ENCODE results near the gene ODAD4. TPM values are rescaled to one million over a fixed set of nuclear protein-coding genes. Genes with fewer than 3 reads are reported as not detected.

Gene ODAD4
- total RNA-seq, 1 experiment from 2014 or later, result 0.98 TPM

DNA sequence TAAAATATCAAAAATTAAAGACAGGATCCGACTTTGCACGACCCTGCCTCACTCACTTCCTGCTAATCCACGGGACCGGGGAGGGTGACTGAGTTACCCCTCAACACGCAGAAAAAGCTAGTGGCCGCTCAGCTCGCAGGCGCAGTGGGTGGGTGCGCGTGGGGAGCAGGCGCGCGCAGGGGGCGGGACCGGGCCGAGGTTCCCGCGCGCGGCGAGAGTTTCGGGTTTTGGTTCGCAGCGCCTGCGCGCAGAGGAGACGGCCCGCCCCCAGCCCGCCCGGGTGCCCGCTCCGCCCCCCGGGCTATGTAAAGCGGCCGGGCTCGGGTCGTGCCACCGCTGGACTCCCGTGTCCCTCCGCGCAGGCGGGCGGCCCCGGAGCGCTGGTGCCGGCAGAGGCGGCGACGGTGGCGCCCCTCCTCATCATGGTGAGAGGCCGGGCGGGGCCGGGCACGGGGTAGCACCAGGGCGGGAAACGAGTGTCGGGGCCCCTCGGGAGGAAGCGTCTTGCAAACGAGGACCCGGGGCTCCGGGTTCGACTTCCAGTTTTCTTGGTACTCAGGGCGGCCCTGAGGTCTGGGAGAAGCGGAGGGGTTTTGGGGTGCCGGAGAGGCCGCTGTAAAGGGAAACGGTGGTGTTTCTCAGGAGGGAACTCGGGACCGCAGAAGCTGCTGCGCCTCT is 36.2 kb downstream of the ODAD4 start, which contains the start of gene CNP:
CNP (plus strand) TSS at position 333 of the 678 bp plus-strand sequence; CDS start at position 423, 90 bp downstream.
- H3K4me3 Mint-ChIP-seq (ENCODE audit: unreplicated experiment), result peak within 1 kb of the TSS; percentile 79
- no TSS peak for BruUV-seq (replicated peaks)
- H3K36me3 Mint-ChIP-seq (ENCODE audit: insufficient read depth, unreplicated experiment), result peaks cover 59% of the 10 kb centered on the region
- peaks cover 23% of the 10 kb centered on the region for H3K4me1 Mint-ChIP-seq (ENCODE audit: low read depth, unreplicated experiment)
- Histone ChIP-seq H3K9me3 (no peaks in the 10 kb centered on the region), H3K36me3 (ENCODE audit: control insufficient read depth, insufficient read depth, low read length) (peaks cover 8% of the 10 kb centered on the region; the same call in 1 of the 2 replicates), H3K4me1 (peaks cover 20% of the 10 kb centered on the region), H3K4me3 (ENCODE audit: low read depth, low read length) (peak within 1 kb of the TSS; percentile 83), H3K27me3 (replicated peaks; ENCODE audit: control insufficient read depth, insufficient read depth, low read length) (no peaks in the 10 kb centered on the region)
- POLR2A ChIA-PET, result interaction anchor here (0.6 to 2.5 kb wide), 15 partner anchors 8 to 1036 kb away, joined by 3 to 27 read pairs (median 5); partner anchors contain the start of genes DNAJC7, HAP1, JUP and NKIRAS2
- H3K27me3 Mint-ChIP-seq (ENCODE audit: insufficient read depth, unreplicated experiment), result no peaks in the 10 kb centered on the region
- CTCF ChIA-PET, result interaction anchor here (0.5 to 2.1 kb wide), 10 partner anchors 36 to 250 kb away, joined by 3 to 7 read pairs (median 4); partner anchors contain the start of genes KAT2A, NKIRAS2 and ODAD4
- no peaks in the 10 kb centered on the region for H3K9me3 Mint-ChIP-seq (ENCODE audit: unreplicated experiment)
- intact Hi-C loops (cut with micrococcal nuclease; ENCODE audit: unreplicated experiment), result loop anchor here (2.0 kb wide), 3 partner anchors 36 to 50 kb away; partner anchors contain the start of genes ACLY and DNAJC7
- TF ChIP-seq, protein P1, sequence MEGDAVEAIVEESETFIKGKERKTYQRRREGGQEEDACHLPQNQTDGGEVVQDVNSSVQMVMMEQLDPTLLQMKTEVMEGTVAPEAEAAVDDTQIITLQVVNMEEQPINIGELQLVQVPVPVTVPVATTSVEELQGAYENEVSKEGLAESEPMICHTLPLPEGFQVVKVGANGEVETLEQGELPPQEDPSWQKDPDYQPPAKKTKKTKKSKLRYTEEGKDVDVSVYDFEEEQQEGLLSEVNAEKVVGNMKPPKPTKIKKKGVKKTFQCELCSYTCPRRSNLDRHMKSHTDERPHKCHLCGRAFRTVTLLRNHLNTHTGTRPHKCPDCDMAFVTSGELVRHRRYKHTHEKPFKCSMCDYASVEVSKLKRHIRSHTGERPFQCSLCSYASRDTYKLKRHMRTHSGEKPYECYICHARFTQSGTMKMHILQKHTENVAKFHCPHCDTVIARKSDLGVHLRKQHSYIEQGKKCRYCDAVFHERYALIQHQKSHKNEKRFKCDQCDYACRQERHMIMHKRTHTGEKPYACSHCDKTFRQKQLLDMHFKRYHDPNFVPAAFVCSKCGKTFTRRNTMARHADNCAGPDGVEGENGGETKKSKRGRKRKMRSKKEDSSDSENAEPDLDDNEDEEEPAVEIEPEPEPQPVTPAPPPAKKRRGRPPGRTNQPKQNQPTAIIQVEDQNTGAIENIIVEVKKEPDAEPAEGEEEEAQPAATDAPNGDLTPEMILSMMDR (IDR thresholded peaks at IDR 0.05; ENCODE audit: insufficient read depth in 1 of 2, low read depth in 1 of 2, low read length in 1 of 2, severe bottlenecking in 1 of 2, unreplicated experiment in 1 of 2), result no peak
- DNase-seq, result peak; percentile 92 to 96
- peak within 1 kb of the TSS; percentile 0 for H3K27ac Mint-ChIP-seq (ENCODE audit: unreplicated experiment)

DNA sequence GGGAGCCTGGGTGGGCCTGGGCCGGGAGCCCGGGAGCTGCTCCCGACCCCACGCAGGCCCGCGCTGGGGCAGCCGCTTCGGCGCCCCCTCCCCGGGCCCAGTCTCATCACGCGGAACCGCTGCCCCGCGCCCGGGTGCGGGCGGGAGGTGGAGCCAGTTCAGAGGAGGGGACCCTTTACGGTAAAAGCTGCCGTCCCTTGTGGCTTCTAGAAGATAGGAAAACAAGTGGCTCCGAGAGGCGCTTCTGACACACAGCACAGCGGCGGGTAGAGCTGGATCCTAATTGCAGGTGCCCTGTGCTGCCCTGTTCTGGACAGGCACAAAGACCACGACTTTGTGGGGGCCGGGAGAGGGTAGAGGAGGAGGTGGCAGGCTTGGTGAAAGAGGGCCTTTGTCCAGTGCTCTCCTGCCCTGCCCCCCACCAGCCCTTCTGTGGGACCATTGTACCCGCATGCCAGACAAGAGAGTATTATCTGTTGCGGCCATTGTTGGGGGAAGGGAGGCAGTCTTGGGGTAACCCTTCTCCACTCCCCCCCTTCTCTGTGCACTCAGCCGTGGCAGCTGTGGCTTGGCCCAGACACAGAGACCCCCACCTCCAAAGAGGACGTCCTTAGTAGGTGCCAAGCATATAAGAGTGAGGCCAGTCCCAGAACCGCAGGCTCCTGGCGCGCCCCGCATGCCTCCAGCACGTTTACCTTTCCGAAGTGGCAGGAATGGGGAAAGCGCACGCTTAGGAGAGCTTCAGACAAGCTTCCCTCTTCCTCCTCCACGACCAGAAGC is 36.9 kb downstream of the ODAD4 start:
- H3K4me3 ChIP-seq (ENCODE audit: low read depth, low read length), result peak overlapping the region; percentile 83
- peaks cover 19% of the 10 kb centered on the region for H3K4me1 Mint-ChIP-seq (ENCODE audit: low read depth, unreplicated experiment)
- H3K4me3 Mint-ChIP-seq (ENCODE audit: unreplicated experiment), result peak overlapping the region; percentile 79
- CTCF ChIA-PET, result interaction anchor here (1.8 to 2.1 kb wide), 2 partner anchors 42 to 53 kb away, joined by 7 read pairs; partner anchors contain the start of gene NKIRAS2
- H3K9me3 Mint-ChIP-seq (ENCODE audit: unreplicated experiment), result no peaks in the 10 kb centered on the region
- H3K9me3 ChIP-seq, result no peaks in the 10 kb centered on the region
- H3K27me3 Mint-ChIP-seq (ENCODE audit: insufficient read depth, unreplicated experiment), result no peaks in the 10 kb centered on the region
- peak overlapping the region; percentile 0 for H3K27ac Mint-ChIP-seq (ENCODE audit: unreplicated experiment)
- H3K36me3 Mint-ChIP-seq (ENCODE audit: insufficient read depth, unreplicated experiment), result peaks cover 65% of the 10 kb centered on the region
- no peaks in the 10 kb centered on the region for H3K27me3 ChIP-seq (replicated peaks; ENCODE audit: control insufficient read depth, insufficient read depth, low read length)
- H3K4me1 ChIP-seq, result peaks cover 19% of the 10 kb centered on the region
- DNase-seq, result no peak
- TF ChIP-seq, protein P1 (IDR thresholded peaks at IDR 0.05; ENCODE audit: insufficient read depth in 1 of 2, low read depth in 1 of 2, low read length in 1 of 2, severe bottlenecking in 1 of 2, unreplicated experiment in 1 of 2), result no peak
- H3K36me3 ChIP-seq (ENCODE audit: control insufficient read depth, insufficient read depth, low read length), result peaks cover 8% of the 10 kb centered on the region; the same call in 1 of the 2 replicates
- POLR2A ChIA-PET, result interaction anchor here (1.3 to 2.5 kb wide), 2 partner anchors 35 to 50 kb away, joined by 4 to 27 read pairs; partner anchors contain the start of gene DNAJC7
- intact Hi-C loops (cut with micrococcal nuclease; ENCODE audit: unreplicated experiment), result loop anchor here (2.0 kb wide), 3 partner anchors 35 to 49 kb away; partner anchors contain the start of genes ACLY and DNAJC7
- BruUV-seq (replicated peaks), result no TSS peak

Measured in Caco-2 (cell line).